IMR-90 (cell line): ENCODE data around the gene SLC12A7. TPM values are rescaled to one million over a fixed set of nuclear protein-coding genes. Genes with fewer than 3 reads are reported as not detected.

ENCODE experiments used
- ATAC-seq: fragments of 200-7000 bp; cut with Tn5 transposase; 2 replicates; pipeline ENCODE4 v1.9.1; 2020; ENCODE audit warnings: low read depth, mild to moderate bottlenecking, moderate library complexity
- BruUV-seq: library from RNA; stranded (reverse); fragments of 400-500 nt; replicated peaks from 2 replicates; lab custom pipeline; 2021; lab: Mats Ljungman, UMichigan
- CTCF ChIA-PET: fragments of 300-600 bp; formaldehyde crosslinking; extraction: SDS; loops from one replicate; lab custom pipeline; 2021; ENCODE audit warnings: antibody characterized with exemption; lab: Yijun Ruan, JAX
- POLR2A ChIA-PET: fragments of 300-600 bp; sonication (Branson Sonifier 250); formaldehyde crosslinking; loops from one replicate; lab custom pipeline; 2022; ENCODE audit warnings: antibody characterized with exemption; ENCODE audit not compliant: unreplicated experiment; lab: Charles Lee
- DNase-seq: peaks from one replicate; pipeline ENCODE4 v3.0.0; 2013
- H2AFZ ChIP-seq: replicated peaks from 2 replicates; pipeline ENCODE3; 2013; ENCODE audit warnings: low read length, mild to moderate bottlenecking; ENCODE audit not compliant: poor library complexity
- H2AK5ac ChIP-seq: 2 replicates; pipeline ENCODE4 v1.6.1; 2013; ENCODE audit warnings: low read depth, low read length, inconsistent platforms
- H2AK9ac ChIP-seq: replicated peaks from 2 replicates; pipeline ENCODE3; 2013; ENCODE audit warnings: mild to moderate bottlenecking, low read depth, low read length, moderate library complexity; ENCODE audit not compliant: poor library complexity
- H2BK120ac ChIP-seq: 2 replicates; pipeline ENCODE4 v1.6.1; 2013; ENCODE audit warnings: low read depth, low read length, inconsistent platforms
- H2BK15ac ChIP-seq: 3 replicates; pipeline ENCODE4 v1.6.1; 2013; ENCODE audit warnings: low read depth, low read length, inconsistent platforms
- H2BK20ac ChIP-seq: 2 replicates; pipeline ENCODE4 v1.6.1; 2013; ENCODE audit warnings: low read depth, mild to moderate bottlenecking, inconsistent platforms, low read length, moderate library complexity
- H2BK5ac ChIP-seq: 2 replicates; pipeline ENCODE4 v1.6.1; 2013; ENCODE audit warnings: mild to moderate bottlenecking, low read depth, low read length, inconsistent platforms; ENCODE audit not compliant: poor library complexity, severe bottlenecking
- H3K14ac ChIP-seq: replicated peaks from 2 replicates; pipeline ENCODE4 v1.6.1; 2013; ENCODE audit warnings: low read depth, low read length, inconsistent platforms
- H3K18ac ChIP-seq: 2 replicates; pipeline ENCODE4 v1.6.1; 2013; ENCODE audit warnings: low read depth, low read length, control low read depth
- H3K23ac ChIP-seq: 2 replicates; pipeline ENCODE4 v1.6.1; 2013; ENCODE audit warnings: low read depth, low read length, inconsistent platforms
- H3K27ac ChIP-seq: 2 replicates; pipeline ENCODE4 v1.5.1; 2013; ENCODE audit warnings: mild to moderate bottlenecking, control low read depth, low read length; ENCODE audit not compliant: insufficient read depth
- H3K27me3 ChIP-seq: 2 replicates; pipeline ENCODE4 v1.6.1; 2013; ENCODE audit warnings: low read length; ENCODE audit not compliant: control insufficient read depth, insufficient read depth
- H3K36me3 ChIP-seq: 2 replicates; pipeline ENCODE4 v1.6.1; 2013; ENCODE audit warnings: low read length, mixed read lengths; ENCODE audit not compliant: control insufficient read depth, insufficient read depth
- H3K4ac ChIP-seq: 2 replicates; pipeline ENCODE4 v1.6.1; 2013; ENCODE audit warnings: low read depth, low read length, inconsistent platforms
- H3K4me1 ChIP-seq: 2 replicates; pipeline ENCODE4 v1.6.1; 2013; ENCODE audit warnings: low read length, mixed read lengths; ENCODE audit not compliant: control insufficient read depth, insufficient read depth
- H3K4me2 ChIP-seq: 2 replicates; pipeline ENCODE4 v1.6.1; 2013; ENCODE audit warnings: low read depth, mild to moderate bottlenecking, control low read depth, low read length, moderate library complexity
- H3K4me3 ChIP-seq: 2 replicates; pipeline ENCODE4 v1.5.1; 2013; ENCODE audit warnings: low read depth, mild to moderate bottlenecking, control low read depth, low read length, moderate library complexity; ENCODE audit not compliant: insufficient read depth
- H3K56ac ChIP-seq: 2 replicates; pipeline ENCODE4 v1.6.1; 2013; ENCODE audit warnings: low read length, inconsistent platforms; ENCODE audit not compliant: insufficient read depth; ENCODE audit errors: extremely low read depth
- H3K79me1 ChIP-seq, 2 experiments: 2 replicates each; pipeline ENCODE4 v1.6.1; 2013; ENCODE audit warnings: low read length in 2 of 2, inconsistent platforms in 1 of 2, low read depth in 1 of 2
- H3K9ac ChIP-seq: 2 replicates; pipeline ENCODE4 v1.6.1; 2013; ENCODE audit warnings: low read depth, low read length, control low read depth
- H3K9me1 ChIP-seq: 2 replicates; pipeline ENCODE4 v1.6.1; 2013; ENCODE audit warnings: low read length, inconsistent platforms; ENCODE audit not compliant: insufficient read depth
- H3K9me3 ChIP-seq: 2 replicates; pipeline ENCODE4 v1.6.1; 2013; ENCODE audit warnings: low read length; ENCODE audit not compliant: control insufficient read depth, insufficient read depth
- H4K20me1 ChIP-seq: 2 replicates; pipeline ENCODE4 v1.6.1; 2013; ENCODE audit warnings: low read length, inconsistent platforms; ENCODE audit not compliant: insufficient read depth
- H4K5ac ChIP-seq: 2 replicates; pipeline ENCODE4 v1.6.1; 2013; ENCODE audit warnings: mild to moderate bottlenecking, low read depth, low read length, control low read depth
- H4K8ac ChIP-seq, 2 experiments: 2 replicates each; pipeline ENCODE4 v1.6.1; 2013; ENCODE audit warnings: low read depth in 2 of 2, low read length in 2 of 2, control low read depth in 1 of 2, inconsistent platforms in 1 of 2
- H4K91ac ChIP-seq: 2 replicates; pipeline ENCODE4 v1.6.1; 2013; ENCODE audit warnings: low read depth, low read length, inconsistent platforms; ENCODE audit not compliant: insufficient read depth
- FOS ChIP-seq: fragments of 150-350 bp; IDR thresholded peaks from 2 replicates; pipeline ENCODE4 v1.6.1; 2016; ENCODE audit warnings: low read depth, low read length
- whole genome bisulfite sequencing, 2 experiments: methylation state at CpG; one replicate each; pipeline versions ENCODE4 v1.1.5 to v1.1.7; 2013; ENCODE audit warnings: missing lambda C conversion rate in 2 of 2; ENCODE audit not compliant: insufficient read length in 1 of 2; ENCODE audit errors: extremely low coverage in 2 of 2; 5-methylcytosine and 5-hydroxymethylcytosine counted together
- dilution Hi-C: fragments of 300-500 bp; cut with HindIII; formaldehyde crosslinking; loops from one replicate; pipeline ENCODE4 v1.14.3; 2018; ENCODE audit warnings: low sequenced_read_pairs; ENCODE audit not compliant: unreplicated experiment
- in situ Hi-C: fragments of 300-500 bp; cut with MboI; formaldehyde crosslinking; loops from 3 replicates; pipeline ENCODE4 v1.14.3; 2019; ENCODE audit warnings: low sequenced_read_pairs, inconsistent platforms, mixed read lengths
- intact Hi-C: fragments of 100-400 bp; cut with micrococcal nuclease; formaldehyde crosslinking; loops from 2 replicates; pipeline ENCODE4 v1.10.0; 2022
- polyA plus RNA-seq, 3 experiments: library from polyadenylated mRNA; depleted of rRNA; stranded (reverse); fragments of >200 nt; gene quantifications; 2 replicates each; pipeline ENCODE4 v1.2.3, GENCODE V29; 2012; ENCODE audit warnings: low replicate concordance in 1 of 3
- total RNA-seq: library from RNA; depleted of rRNA; stranded (reverse); fragments of >200 nt; gene quantifications from 2 replicates; pipeline ENCODE4 v1.2.3, GENCODE V29; 2012

The SLC12A7 gene
- total and polyA plus RNA-seq, 2 of the 4 experiments (the other 2 are of a cell fraction) = 3.0 to 6.1 TPM

GRCh38 chr5:1044117-1044516 lies 67.7 kb downstream of the SLC12A7 start:
- ChIA-PET POLR2A (no interaction called here), CTCF (no interaction called here)
- Histone ChIP-seq H3K4ac (no peak overlapping the region), H3K56ac (no peak overlapping the region), H2AK9ac (no peak overlapping the region), H2BK20ac (no peak overlapping the region), H3K9ac (no peak overlapping the region), H3K9me1 (no peaks in the 10 kb centered on the region), H4K5ac (no peak overlapping the region), H2AK5ac (no peak overlapping the region), H3K18ac (no peak overlapping the region), H3K14ac (no peak overlapping the region), H3K4me2 (no peak overlapping the region), H3K36me3 (no peaks in the 10 kb centered on the region), H2BK5ac (peak overlapping the region; percentile 3), H2BK15ac (no peak overlapping the region), H3K4me1 (no peaks in the 10 kb centered on the region), H3K4me3 (no peak overlapping the region), H4K91ac (no peak overlapping the region), H3K27me3 (no peaks in the 10 kb centered on the region), H4K8ac (no peak overlapping the region), H3K27ac (no peak overlapping the region), H3K9me3 (peaks cover 9% of the 10 kb centered on the region; the same call in 1 of the 2 replicates), H2AFZ (no peak overlapping the region), H3K23ac (no peak overlapping the region), H4K20me1 (no peaks in the 10 kb centered on the region), H3K79me1 (no peaks in the 10 kb centered on the region), H2BK120ac (no peak overlapping the region)
- dilution Hi-C loops (no loop called here), in situ Hi-C loops (no loop called here), intact Hi-C loops (no loop called here)
- ATAC-seq (no peak), DNase-seq (no peak)
- 82 to 100% methylated on average over 5 of the region's 5 CpGs for WGBS, 2 experiments
- no peak for TF ChIP-seq FOS
- no TSS peak for BruUV-seq
